Measurements from ENCODE around the gene SLC8B1. TPM values are rescaled to one million over a fixed set of nuclear protein-coding genes. Genes with fewer than 3 reads are reported as not detected.

SLC8B1 gene
- total RNA-seq, 2 donors from 2014 or later, result 23.1 to 94.7 TPM

- DNase-seq (ENCODE audit: low spot score), result no peak
- TF ChIP-seq POLR2AphosphoS5 (IDR thresholded peaks at IDR 0.05), result peak; percentile 4
- TF ChIP-seq POLR2A (IDR thresholded peaks at IDR 0.05), result no peak
- no peak for TF ChIP-seq CTCF (IDR thresholded peaks at IDR 0.05)
- Histone ChIP-seq H3K27ac (peak overlapping the region; percentile 64 to 75), H3K36me3 (no peaks in the 10 kb centered on the region), H3K27me3 (replicated peaks; ENCODE audit: insufficient read depth) (no peaks in the 10 kb centered on the region), H3K9me3 (no peaks in the 10 kb centered on the region), H3K4me1 (replicated peaks) (no peaks in the 10 kb centered on the region), H3K4me3 (peak overlapping the region; percentile 65 to 83)
- intact Hi-C loops (cut with DNase I), result loop anchor here (2.0 to 10.0 kb wide), 2 partner anchors 25 to 109 kb away; partner anchors contain the start of genes PLBD2 and TPCN1
- 31% methylated on average over 27 of the region's 27 CpGs for WGBS
Measured at GRCh38 chr12:113333877-113334785, 778 bp downstream of the SLC8B1 start.

- no peak overlapping the region for H3K4me3 ChIP-seq
- 92% methylated on average over 5 of the region's 5 CpGs for WGBS
Measured at GRCh38 chr12:113333418-113333750, 1.5 kb downstream of the SLC8B1 start.

GRCh38 chr12:113332688-113333417, 2.1 kb downstream of the SLC8B1 start:
- no peak for TF ChIP-seq POLR2A (IDR thresholded peaks at IDR 0.05)
- no peak for TF ChIP-seq CTCF (IDR thresholded peaks at IDR 0.05)
- TF ChIP-seq POLR2AphosphoS5 (IDR thresholded peaks at IDR 0.05), result no peak
- H3K4me1 ChIP-seq (replicated peaks), result no peaks in the 10 kb centered on the region
- H3K4me3 ChIP-seq, result no peak overlapping the region
- H3K27me3 ChIP-seq (replicated peaks; ENCODE audit: insufficient read depth), result no peaks in the 10 kb centered on the region
- no peaks in the 10 kb centered on the region for H3K36me3 ChIP-seq
- no peak overlapping the region for H3K27ac ChIP-seq
- no peaks in the 10 kb centered on the region for H3K9me3 ChIP-seq
- intact Hi-C loops (cut with DNase I), result loop anchor here (10.0 kb wide), 1 partner anchor 108 kb away; the partner anchor contains the start of gene TPCN1
- 83% methylated on average over 17 of the region's 17 CpGs for WGBS
- no peak for DNase-seq (ENCODE audit: low spot score)

More at GRCh38 chr12:113333418-113333750, 1.5 kb downstream of the SLC8B1 start:
- TF ChIP-seq POLR2AphosphoS5 (IDR thresholded peaks at IDR 0.05) (no peak), POLR2A (IDR thresholded peaks at IDR 0.05) (no peak), CTCF (IDR thresholded peaks at IDR 0.05) (no peak)
- Histone ChIP-seq H3K9me3 (no peaks in the 10 kb centered on the region), H3K36me3 (no peaks in the 10 kb centered on the region), H3K4me1 (replicated peaks) (no peaks in the 10 kb centered on the region), H3K27me3 (replicated peaks; ENCODE audit: insufficient read depth) (no peaks in the 10 kb centered on the region), H3K27ac (no peak overlapping the region)
- DNase-seq (ENCODE audit: low spot score), result no peak
- intact Hi-C loops (cut with DNase I), result loop anchor here (10.0 kb wide), 1 partner anchor 109 kb away; the partner anchor contains the start of gene TPCN1

- intact Hi-C loops (cut with DNase I), result loop anchor here (10.0 kb wide), 1 partner anchor 106 kb away; the partner anchor contains the start of gene TPCN1
Measured at GRCh38 chr12:113330505-113330904, 4.4 kb downstream of the SLC8B1 start.

More at GRCh38 chr12:113330505-113330904, 4.4 kb downstream of the SLC8B1 start:
- 95% methylated on average over 2 of the region's 2 CpGs for WGBS
- no peaks in the 10 kb centered on the region for H3K9me3 ChIP-seq
- no peak overlapping the region for H3K4me3 ChIP-seq
- TF ChIP-seq POLR2A (IDR thresholded peaks at IDR 0.05), result no peak
- no peak for TF ChIP-seq POLR2AphosphoS5 (IDR thresholded peaks at IDR 0.05)
- no peak for TF ChIP-seq CTCF (IDR thresholded peaks at IDR 0.05)
- DNase-seq (ENCODE audit: low spot score), result no peak
- no peak overlapping the region for H3K27ac ChIP-seq
- no peaks in the 10 kb centered on the region for H3K4me1 ChIP-seq (replicated peaks)
- H3K36me3 ChIP-seq, result no peaks in the 10 kb centered on the region
- H3K27me3 ChIP-seq (replicated peaks; ENCODE audit: insufficient read depth), result no peaks in the 10 kb centered on the region
